Measurements from ENCODE around the gene TRIM71. TPM values are rescaled to one million over a fixed set of nuclear protein-coding genes. Genes with fewer than 3 reads are reported as not detected.

TRIM71 gene
- total RNA-seq, 1 donor from 2014 or later, result not detected

- ATAC-seq (ENCODE audit: low read depth), result no peak
- no peak for DNase-seq
- intact Hi-C loops (cut with micrococcal nuclease), result no loop called here
- ChIA-PET CTCF (no interaction called here), POLR2A (no interaction called here)
- peaks cover 2% of the 10 kb centered on the region for H3K4me1 Mint-ChIP-seq
- no peak overlapping the region for H3K4me3 Mint-ChIP-seq
- no peaks in the 10 kb centered on the region for H3K36me3 Mint-ChIP-seq (ENCODE audit: low read depth)
- no peak overlapping the region for H3K27ac Mint-ChIP-seq
- TF ChIP-seq CTCF (IDR thresholded peaks at IDR 0.05), result no peak
- H3K9me3 Mint-ChIP-seq, result no peaks in the 10 kb centered on the region
- peaks cover 5% of the 10 kb centered on the region for H3K27me3 Mint-ChIP-seq
Observed at GRCh38 chr3:32837789-32838188, 20.0 kb downstream of the TRIM71 start.

GRCh38 chr3:32839714-32840085, 21.9 kb downstream of the TRIM71 start:
- Mint-ChIP-seq H3K27me3 (peaks cover 5% of the 10 kb centered on the region), H3K27ac (no peak overlapping the region), H3K9me3 (no peaks in the 10 kb centered on the region), H3K4me3 (no peak overlapping the region), H3K4me1 (peaks cover 4% of the 10 kb centered on the region), H3K36me3 (ENCODE audit: low read depth) (no peaks in the 10 kb centered on the region)
- intact Hi-C loops (cut with micrococcal nuclease), result no loop called here
- POLR2A ChIA-PET, result no interaction called here
- ATAC-seq (ENCODE audit: low read depth) (no peak), DNase-seq (no peak)
- no peak for TF ChIP-seq CTCF (IDR thresholded peaks at IDR 0.05)
- CTCF ChIA-PET, result no interaction called here

- H3K9me3 Mint-ChIP-seq, result no peaks in the 10 kb centered on the region
- no peak for TF ChIP-seq CTCF (IDR thresholded peaks at IDR 0.05)
- CTCF ChIA-PET, result no interaction called here
- H3K4me3 Mint-ChIP-seq, result no peak overlapping the region
- H3K27ac Mint-ChIP-seq, result no peak overlapping the region
- peaks cover 5% of the 10 kb centered on the region for H3K27me3 Mint-ChIP-seq
- H3K4me1 Mint-ChIP-seq, result peaks cover 4% of the 10 kb centered on the region
- DNase-seq, result no peak
- POLR2A ChIA-PET, result no interaction called here
- intact Hi-C loops (cut with micrococcal nuclease), result no loop called here
- H3K36me3 Mint-ChIP-seq (ENCODE audit: low read depth), result no peaks in the 10 kb centered on the region
- ATAC-seq (ENCODE audit: low read depth), result no peak
Observed at GRCh38 chr3:32840086-32840841, 22.5 kb downstream of the TRIM71 start.

GRCh38 chr3:32841341-32841740, 23.5 kb downstream of the TRIM71 start:
- no peak for DNase-seq
- Mint-ChIP-seq H3K27me3 (peaks cover 3% of the 10 kb centered on the region), H3K4me3 (no peak overlapping the region), H3K36me3 (ENCODE audit: low read depth) (no peaks in the 10 kb centered on the region), H3K9me3 (no peaks in the 10 kb centered on the region), H3K27ac (no peak overlapping the region), H3K4me1 (peaks cover 4% of the 10 kb centered on the region)
- intact Hi-C loops (cut with micrococcal nuclease), result no loop called here
- TF ChIP-seq CTCF (IDR thresholded peaks at IDR 0.05), result no peak
- no peak for ATAC-seq (ENCODE audit: low read depth)
- ChIA-PET POLR2A (no interaction called here), CTCF (no interaction called here)

GRCh38 chr3:32841867-32842470, 24.2 kb downstream of the TRIM71 start:
- ChIA-PET POLR2A (no interaction called here), CTCF (no interaction called here)
- DNase-seq (no peak), ATAC-seq (ENCODE audit: low read depth) (no peak)
- H3K9me3 Mint-ChIP-seq, result no peaks in the 10 kb centered on the region
- peaks cover 4% of the 10 kb centered on the region for H3K4me1 Mint-ChIP-seq
- no peaks in the 10 kb centered on the region for H3K36me3 Mint-ChIP-seq (ENCODE audit: low read depth)
- no peak for TF ChIP-seq CTCF (IDR thresholded peaks at IDR 0.05)
- intact Hi-C loops (cut with micrococcal nuclease), result no loop called here
- H3K27ac Mint-ChIP-seq, result no peak overlapping the region
- H3K27me3 Mint-ChIP-seq, result peaks cover 3% of the 10 kb centered on the region
- H3K4me3 Mint-ChIP-seq, result no peak overlapping the region
